Keratinocyte (primary cell): ENCODE measurements around the gene MMS19. TPM values are rescaled to one million over a fixed set of nuclear protein-coding genes. Genes with fewer than 3 reads are reported as not detected.

ENCODE experiments used
- DNase-seq: peaks from one replicate; pipeline ENCODE4 v3.0.0-alpha.2; 2011; ENCODE audit warnings: low read depth, missing footprints, low spot score
- FAIRE-seq: peaks from 2 replicates; lab custom pipeline; 2011; peaks lifted over from hg19 to GRCh38; lab: Jason Lieb, UNC
- H2AFZ ChIP-seq: 2 replicates; pipeline ENCODE4 v1.6.0; 2012; ENCODE audit warnings: low read length, control low read depth, inconsistent platforms; ENCODE audit not compliant: control insufficient read depth
- H3K27ac ChIP-seq: 2 replicates; pipeline ENCODE4 v1.5.1; 2011; ENCODE audit warnings: low read length; ENCODE audit not compliant: control insufficient read depth, insufficient read depth
- H3K27me3 ChIP-seq: 3 replicates; pipeline ENCODE4 v1.6.0; 2011; ENCODE audit warnings: low read length; ENCODE audit not compliant: control insufficient read depth, insufficient read depth; ENCODE audit errors: extremely low read depth
- H3K36me3 ChIP-seq, 2 experiments: 2 replicates in 1 of 2; 3 replicates in 1 of 2; pipeline ENCODE4 v1.5.1; 2011; ENCODE audit warnings: low read length in 2 of 2, mild to moderate bottlenecking in 1 of 2; ENCODE audit not compliant: control insufficient read depth in 2 of 2, insufficient read depth in 2 of 2; ENCODE audit errors: extremely low read depth in 1 of 2
- H3K4me1 ChIP-seq: 3 replicates; pipeline ENCODE4 v1.5.1; 2011; ENCODE audit warnings: low read length; ENCODE audit not compliant: control insufficient read depth, insufficient read depth; ENCODE audit errors: extremely low read depth
- H3K4me2 ChIP-seq: 3 replicates; pipeline ENCODE4 v1.6.0; 2011; ENCODE audit warnings: low read depth, low read length; ENCODE audit not compliant: control insufficient read depth, insufficient read depth; ENCODE audit errors: extremely low read depth
- H3K4me3 ChIP-seq, 3 experiments: fragments of 200-600 bp in 1 of 3; sonication (generic) in 1 of 3; 2 replicates in 2 of 3; 3 replicates in 1 of 3; pipeline ENCODE4 v1.5.1; 2011 to 2016; ENCODE audit warnings: low read length in 3 of 3, mild to moderate bottlenecking in 3 of 3, control low read depth in 2 of 3, inconsistent platforms in 1 of 3, low read depth in 1 of 3, mixed read lengths in 1 of 3, mixed run types in 1 of 3, moderate library complexity in 1 of 3; ENCODE audit not compliant: control insufficient read depth in 2 of 3, insufficient read depth in 2 of 3; ENCODE audit errors: extremely low read depth in 1 of 3
- H3K79me2 ChIP-seq: 2 replicates; pipeline ENCODE4 v1.6.0; 2012; ENCODE audit warnings: low read length; ENCODE audit not compliant: control insufficient read depth, insufficient read depth
- H3K9ac ChIP-seq: 3 replicates; pipeline ENCODE4 v1.6.0; 2011; ENCODE audit warnings: low read length; ENCODE audit not compliant: control insufficient read depth, insufficient read depth; ENCODE audit errors: extremely low read depth
- H3K9me1 ChIP-seq: 3 replicates; pipeline ENCODE4 v1.6.0; 2011; ENCODE audit warnings: low read length; ENCODE audit not compliant: control insufficient read depth, insufficient read depth; ENCODE audit errors: extremely low read depth
- H3K9me3 ChIP-seq: 2 replicates; pipeline ENCODE4 v1.5.1; 2012; ENCODE audit warnings: low read depth, low read length; ENCODE audit not compliant: control insufficient read depth
- H4K20me1 ChIP-seq: 3 replicates; pipeline ENCODE4 v1.6.0; 2011; ENCODE audit warnings: low read length; ENCODE audit not compliant: control insufficient read depth, insufficient read depth; ENCODE audit errors: extremely low read depth
- EZH2 ChIP-seq: IDR thresholded peaks from one replicate; pipeline ENCODE4 v1.6.1; 2012; ENCODE audit warnings: inconsistent platforms, mild to moderate bottlenecking, low read length, moderate library complexity
- dilution Hi-C: fragments of 300-500 bp; cut with MboI; formaldehyde crosslinking; loops from one replicate; pipeline ENCODE4 v1.7.0; 2020; ENCODE audit warnings: low sequenced_read_pairs; ENCODE audit not compliant: extremely low pct_ligation_motif_present
- polyA plus RNA-seq, 5 experiments: library from polyadenylated mRNA; depleted of rRNA in 3 of 5; stranded (reverse) in 3 of 5; stranded (forward) in 1 of 5; unstranded in 1 of 5; fragments of >200 nt; gene quantifications; 1 replicate in 1 of 5; 2 replicates in 3 of 5; 3 replicates in 1 of 5; pipeline versions ENCODE4 v1.2.1 to v1.2.3, GENCODE V29; 2011 to 2012; ENCODE audit warnings: missing spikeins in 2 of 5, low read depth in 1 of 5, low replicate concordance in 1 of 5
- TF ChIP-seq, protein P1 (sequence below), 3 experiments: IDR thresholded peaks in 1 of 3; conservative IDR thresholded peaks in 1 of 3; optimal IDR thresholded peaks in 1 of 3; 2 replicates in 2 of 3; 3 replicates in 1 of 3; pipeline versions ENCODE3 to v1.5.1; 2011; ENCODE audit warnings: low read length in 3 of 3, mild to moderate bottlenecking in 3 of 3, moderate library complexity in 2 of 3, control low read depth in 1 of 3, inconsistent platforms in 1 of 3; ENCODE audit not compliant: insufficient read depth in 2 of 3; ENCODE audit errors: extremely low read depth in 1 of 3

Gene MMS19
- polyA plus RNA-seq, 1 donor (not counting 4 experiments of a cell fraction or from before 2014, with no cell fraction given), result 72.5 TPM

- Histone ChIP-seq H3K4me1 (peaks cover 38% of the 10 kb centered on the region), H4K20me1 (no peaks in the 10 kb centered on the region), H3K79me2 (peaks cover 58% of the 10 kb centered on the region), H3K36me3 (peaks cover 12 to 24% of the 10 kb centered on the region in 2 experiments), H3K27ac (no peak overlapping the region), H3K9me1 (no peaks in the 10 kb centered on the region), H3K9ac (no peak overlapping the region), H3K4me2 (no peak overlapping the region), H3K9me3 (no peaks in the 10 kb centered on the region), H3K4me3 (no peak overlapping the region), H3K27me3 (no peaks in the 10 kb centered on the region), H2AFZ (no peak overlapping the region)
- TF ChIP-seq, protein P1, sequence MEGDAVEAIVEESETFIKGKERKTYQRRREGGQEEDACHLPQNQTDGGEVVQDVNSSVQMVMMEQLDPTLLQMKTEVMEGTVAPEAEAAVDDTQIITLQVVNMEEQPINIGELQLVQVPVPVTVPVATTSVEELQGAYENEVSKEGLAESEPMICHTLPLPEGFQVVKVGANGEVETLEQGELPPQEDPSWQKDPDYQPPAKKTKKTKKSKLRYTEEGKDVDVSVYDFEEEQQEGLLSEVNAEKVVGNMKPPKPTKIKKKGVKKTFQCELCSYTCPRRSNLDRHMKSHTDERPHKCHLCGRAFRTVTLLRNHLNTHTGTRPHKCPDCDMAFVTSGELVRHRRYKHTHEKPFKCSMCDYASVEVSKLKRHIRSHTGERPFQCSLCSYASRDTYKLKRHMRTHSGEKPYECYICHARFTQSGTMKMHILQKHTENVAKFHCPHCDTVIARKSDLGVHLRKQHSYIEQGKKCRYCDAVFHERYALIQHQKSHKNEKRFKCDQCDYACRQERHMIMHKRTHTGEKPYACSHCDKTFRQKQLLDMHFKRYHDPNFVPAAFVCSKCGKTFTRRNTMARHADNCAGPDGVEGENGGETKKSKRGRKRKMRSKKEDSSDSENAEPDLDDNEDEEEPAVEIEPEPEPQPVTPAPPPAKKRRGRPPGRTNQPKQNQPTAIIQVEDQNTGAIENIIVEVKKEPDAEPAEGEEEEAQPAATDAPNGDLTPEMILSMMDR (optimal IDR thresholded peaks at IDR 0.05 in 1 of 3, IDR thresholded peaks at IDR 0.05 in 1 of 3, conservative IDR thresholded peaks at IDR 0.05 in 1 of 3; ENCODE audit: extremely low read depth in 1 of 3, insufficient read depth in 2 of 3, low read length in 3 of 3), result no peak
- TF ChIP-seq EZH2, result no peak
- dilution Hi-C loops, result no loop called here
- no peak for FAIRE-seq
- DNase-seq, result no peak
Measured at GRCh38 chr10:97483921-97484320, 14.3 kb downstream of the MMS19 start.

GRCh38 chr10:97483506-97483905 lies 14.7 kb downstream of the MMS19 start:
- dilution Hi-C loops, result no loop called here
- H3K4me2 ChIP-seq, result no peak overlapping the region
- peaks cover 39% of the 10 kb centered on the region for H3K4me1 ChIP-seq
- no peaks in the 10 kb centered on the region for H3K27me3 ChIP-seq
- H3K9me1 ChIP-seq, result no peaks in the 10 kb centered on the region
- no peak overlapping the region for H3K27ac ChIP-seq
- H4K20me1 ChIP-seq, result no peaks in the 10 kb centered on the region
- DNase-seq, result no peak
- FAIRE-seq, result no peak
- no peaks in the 10 kb centered on the region for H3K9me3 ChIP-seq
- peaks cover 13 to 26% of the 10 kb centered on the region in 2 experiments for H3K36me3 ChIP-seq
- H2AFZ ChIP-seq, result no peak overlapping the region
- H3K9ac ChIP-seq, result no peak overlapping the region
- peaks cover 57% of the 10 kb centered on the region for H3K79me2 ChIP-seq
- TF ChIP-seq, protein P1 (optimal IDR thresholded peaks at IDR 0.05 in 1 of 3, IDR thresholded peaks at IDR 0.05 in 1 of 3, conservative IDR thresholded peaks at IDR 0.05 in 1 of 3; ENCODE audit: extremely low read depth in 1 of 3, insufficient read depth in 2 of 3, low read length in 3 of 3), result no peak
- no peak for TF ChIP-seq EZH2
- H3K4me3 ChIP-seq, result no peak overlapping the region
